GM08714 (cell line): ENCODE data around the gene SPOCK1.

Experiments used
- H3K4me3 ChIP-seq: fragments of 200-500 bp; sonication (Bioruptor generic); 2 replicates; pipeline ENCODE4 v1.5.1; 2014; ENCODE audit warnings: mild to moderate bottlenecking, low read length, inconsistent platforms
- ZNF274 ChIP-seq: IDR thresholded peaks from 2 replicates; pipeline ENCODE4 v1.6.1; 2012; ENCODE audit warnings: mild to moderate bottlenecking, low read depth, low read length

SPOCK1 gene

DNA sequence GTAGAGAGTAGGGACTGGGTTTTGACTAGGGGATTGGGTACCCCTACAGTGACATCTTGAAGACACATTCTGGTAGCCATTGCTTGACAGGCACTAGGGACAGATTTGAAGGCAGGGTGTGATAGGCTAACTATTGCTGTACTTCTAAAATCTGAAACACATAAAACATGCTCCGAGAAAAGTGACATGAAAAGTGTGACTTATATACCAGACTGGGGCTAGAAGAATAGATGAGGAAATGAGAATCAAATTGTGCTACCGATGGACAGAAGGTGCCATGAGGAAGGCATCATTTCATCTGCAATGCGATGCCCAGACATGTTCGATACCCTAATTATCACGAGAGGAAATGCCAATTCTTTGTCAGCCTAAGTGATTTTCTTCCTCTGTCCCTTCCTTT, 475.8 kb downstream of the SPOCK1 start:
- no peak overlapping the region for H3K4me3 ChIP-seq
- TF ChIP-seq ZNF274, result no peak

DNA sequence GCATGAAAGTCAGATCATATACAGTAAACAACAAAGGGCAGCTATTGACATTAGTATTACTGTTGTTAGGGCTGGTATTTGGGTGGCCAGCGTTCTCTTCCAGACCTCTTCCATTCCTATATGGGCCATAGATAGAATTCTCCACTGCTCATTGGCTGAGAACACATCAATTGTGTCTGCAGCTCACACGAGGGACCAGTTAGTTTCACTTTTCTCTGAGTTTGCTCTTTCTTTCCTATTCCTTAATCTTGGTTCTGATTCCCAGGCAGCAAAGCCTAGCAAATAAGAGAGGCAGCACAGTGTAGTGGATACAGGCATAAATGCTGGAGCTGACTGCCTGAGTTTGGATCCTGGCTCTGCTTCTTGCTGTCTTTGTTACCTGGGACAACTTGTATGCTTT, 476.4 kb downstream of the SPOCK1 start:
- H3K4me3 ChIP-seq, result no peak overlapping the region
- no peak for TF ChIP-seq ZNF274

DNA sequence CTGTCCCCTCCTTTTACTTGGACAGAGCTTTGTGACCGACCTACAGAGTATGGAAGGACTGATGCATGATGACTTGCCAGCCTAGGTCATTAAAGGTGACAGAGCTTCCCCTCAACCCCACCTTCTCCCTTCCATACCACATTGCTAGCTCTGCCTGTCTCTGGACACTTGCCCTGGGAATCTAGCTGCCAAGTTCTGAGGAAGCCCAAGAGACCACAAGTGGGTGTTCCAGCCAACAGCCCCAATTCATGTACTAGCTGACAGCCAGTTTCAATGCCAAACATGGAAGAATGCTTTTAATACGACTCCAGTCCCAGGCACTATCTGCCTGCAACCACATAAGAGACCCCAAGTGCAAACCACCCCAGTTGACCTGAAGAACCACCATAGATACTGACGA, 477.1 kb downstream of the SPOCK1 start:
- TF ChIP-seq ZNF274, result no peak
- H3K4me3 ChIP-seq, result no peak overlapping the region

DNA sequence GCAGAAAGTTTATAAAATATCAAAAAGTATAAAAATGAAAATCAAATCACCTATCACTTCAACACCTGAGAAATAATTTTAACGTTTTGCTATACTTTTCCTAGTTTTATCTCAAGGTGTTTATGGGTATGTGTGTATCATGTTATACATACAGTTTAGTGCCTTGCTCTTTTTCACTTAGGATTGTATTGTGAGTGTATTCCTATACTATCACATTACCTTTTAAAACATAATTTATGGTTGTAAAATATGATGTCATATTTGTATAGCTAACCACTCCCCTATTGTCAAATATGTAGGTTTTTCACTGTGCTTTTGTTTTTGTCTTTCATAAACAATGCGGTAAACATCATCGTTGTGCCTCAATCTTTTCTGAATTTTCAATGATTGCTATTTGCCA, 479.9 kb downstream of the SPOCK1 start:
- no peak overlapping the region for H3K4me3 ChIP-seq
- no peak for TF ChIP-seq ZNF274

DNA sequence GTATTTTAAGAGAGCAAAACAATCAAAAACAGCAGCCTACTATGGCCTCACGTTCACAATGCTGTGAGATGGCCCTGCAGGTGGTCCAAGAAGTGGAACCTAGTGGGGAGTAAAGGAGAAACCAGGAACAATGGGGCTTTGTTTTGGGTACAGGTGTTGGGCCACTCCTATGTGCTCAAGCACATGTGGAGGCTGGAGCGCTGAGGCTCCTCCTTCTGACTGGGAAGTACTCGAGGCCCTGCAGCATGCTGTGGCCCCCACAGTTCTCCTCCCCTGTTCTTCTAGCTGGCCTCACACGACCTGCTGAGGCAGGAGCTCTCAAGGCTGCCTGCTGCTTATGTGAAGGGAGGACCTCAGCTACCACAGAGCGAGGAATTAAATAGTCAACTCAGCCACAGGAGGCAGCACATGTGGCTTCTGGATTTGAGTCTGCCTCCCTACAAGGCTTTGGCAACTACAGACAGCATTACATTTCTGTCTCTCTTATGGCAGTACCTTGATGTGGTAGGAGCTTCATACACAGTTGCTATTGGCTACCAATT, 482.3 kb downstream of the SPOCK1 start:
- H3K4me3 ChIP-seq, result no peak overlapping the region
- no peak for TF ChIP-seq ZNF274

DNA sequence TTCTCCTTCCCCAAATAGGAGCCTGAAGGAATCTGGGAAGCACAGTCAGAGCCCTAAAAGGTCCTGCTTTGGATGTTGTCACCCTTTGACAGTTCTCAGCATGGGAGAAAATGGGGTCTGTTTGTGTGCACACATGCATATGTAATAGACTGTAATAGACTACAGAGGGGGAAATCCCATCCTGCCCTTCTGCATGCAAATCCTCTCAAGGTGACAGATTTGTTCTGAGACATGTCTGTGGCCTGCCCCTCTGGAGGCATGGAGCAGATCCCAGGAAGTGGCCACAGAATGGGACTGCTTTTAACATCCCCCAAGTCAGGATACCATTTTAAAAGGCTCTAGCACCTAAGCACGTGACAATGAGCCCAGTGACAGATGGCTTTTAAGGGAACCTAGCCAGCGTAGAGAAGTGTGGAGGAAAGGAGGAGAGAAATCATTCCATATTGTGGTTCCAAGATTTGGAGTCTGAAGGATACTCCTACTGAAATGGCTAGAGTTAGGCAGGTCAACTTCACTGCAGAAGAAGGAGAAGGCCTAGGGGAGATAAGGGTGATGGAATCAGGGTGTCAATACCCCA, 483.5 kb downstream of the SPOCK1 start:
- no peak for TF ChIP-seq ZNF274
- no peak overlapping the region for H3K4me3 ChIP-seq

DNA sequence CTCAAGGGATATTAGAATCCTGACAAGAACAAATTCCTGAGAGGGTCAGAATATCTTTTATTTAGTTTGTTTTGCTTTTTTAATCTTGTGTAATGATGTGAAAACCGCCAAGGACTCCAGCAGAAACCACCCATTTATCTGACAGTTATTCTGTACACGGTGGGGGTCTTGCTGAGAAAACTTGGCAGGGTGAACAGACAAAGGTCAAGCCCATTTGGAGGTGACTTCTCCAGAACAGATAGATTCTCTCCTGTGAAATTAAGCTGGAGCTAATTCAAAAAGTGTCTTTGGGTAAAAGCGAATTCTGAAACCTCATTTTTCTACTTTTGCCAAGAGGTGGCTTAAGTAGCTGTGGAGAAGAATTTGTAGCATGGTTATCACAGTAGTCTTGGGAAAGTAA, 484.4 kb downstream of the SPOCK1 start:
- no peak overlapping the region for H3K4me3 ChIP-seq
- TF ChIP-seq ZNF274, result no peak

DNA sequence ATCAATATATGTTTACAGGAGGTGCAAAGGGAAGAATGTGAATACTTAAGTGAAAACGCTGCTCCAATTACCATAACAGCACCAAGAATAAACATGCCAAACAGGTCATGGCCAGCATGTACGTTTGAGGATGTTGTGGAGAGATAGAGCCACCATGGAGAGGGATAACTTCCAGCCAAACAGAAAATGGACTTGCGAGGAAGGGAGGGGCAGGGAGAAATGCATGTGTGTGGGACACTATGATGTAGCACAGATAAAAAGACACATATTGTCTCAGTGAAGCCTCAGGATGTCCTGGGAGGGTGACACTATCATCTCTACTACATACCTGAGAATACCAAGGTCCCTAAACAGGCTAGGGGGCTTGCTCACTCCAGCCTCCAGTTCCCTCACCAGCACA, 488.9 kb downstream of the SPOCK1 start:
- TF ChIP-seq ZNF274, result no peak
- H3K4me3 ChIP-seq, result no peak overlapping the region

DNA sequence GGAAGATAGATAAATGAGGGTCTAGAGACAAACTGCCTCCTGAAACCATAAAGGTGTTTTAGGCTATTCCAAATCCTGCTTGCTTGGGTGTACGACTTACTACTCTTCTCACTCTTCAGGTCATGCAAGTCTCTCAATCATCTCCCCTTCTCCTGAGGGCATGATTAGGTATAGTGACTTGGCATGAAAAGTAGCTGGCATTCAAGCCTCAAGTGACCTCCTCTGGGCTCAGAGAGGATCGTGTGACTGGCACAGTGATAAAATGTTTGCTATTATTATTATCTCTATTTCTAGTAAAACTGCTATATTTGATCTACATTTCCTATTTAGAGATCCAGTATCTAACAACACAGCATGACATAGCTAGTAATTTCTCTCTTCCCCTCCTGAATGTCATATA, 494.8 kb downstream of the SPOCK1 start:
- no peak for TF ChIP-seq ZNF274
- no peak overlapping the region for H3K4me3 ChIP-seq

DNA sequence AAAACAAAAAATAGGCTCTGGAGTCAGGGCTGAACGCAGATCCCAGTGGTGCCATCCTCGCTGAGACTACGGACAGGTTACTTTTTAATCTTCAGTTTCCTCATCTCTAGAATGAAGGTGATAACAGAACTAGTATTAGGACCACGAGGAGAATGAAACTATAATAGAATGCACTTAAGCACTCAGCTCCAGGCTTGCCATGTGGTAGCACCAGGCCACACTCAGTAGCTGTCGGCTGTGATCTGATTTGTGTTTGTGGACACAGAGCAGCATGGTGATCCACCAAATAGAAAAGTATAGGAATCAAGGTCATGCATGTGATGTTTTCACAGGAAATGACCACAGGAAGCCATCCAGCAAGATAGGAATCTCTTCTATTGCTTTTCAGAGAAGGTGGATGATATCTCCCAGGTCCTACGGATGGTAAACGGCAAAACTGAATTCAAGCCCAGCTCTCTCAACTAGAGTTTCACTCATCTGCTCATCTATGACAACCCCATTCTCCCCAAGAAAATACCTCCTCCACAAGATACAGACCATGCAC, 498.0 kb downstream of the SPOCK1 start:
- H3K4me3 ChIP-seq, result no peak overlapping the region
- no peak for TF ChIP-seq ZNF274

DNA sequence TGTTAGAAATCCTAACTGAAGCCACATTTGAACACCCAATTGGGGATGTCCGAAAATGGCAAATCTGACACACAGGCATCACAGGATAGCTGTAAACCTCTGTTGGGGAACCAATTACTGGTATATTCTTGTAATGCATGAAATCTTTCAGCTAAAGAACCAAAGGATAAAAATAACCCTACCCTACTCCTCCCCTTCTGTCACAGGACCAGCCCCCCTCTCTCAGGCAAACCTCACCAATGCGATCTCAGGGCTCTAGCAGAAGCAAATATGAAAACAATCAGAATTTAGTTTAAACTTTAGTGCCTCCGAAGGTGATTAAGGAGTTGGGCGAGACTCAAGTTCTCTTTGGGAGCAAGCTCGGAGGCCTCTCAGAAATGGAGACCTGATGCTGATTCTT, 499.3 kb downstream of the SPOCK1 start:
- no peak overlapping the region for H3K4me3 ChIP-seq
- TF ChIP-seq ZNF274, result no peak

DNA sequence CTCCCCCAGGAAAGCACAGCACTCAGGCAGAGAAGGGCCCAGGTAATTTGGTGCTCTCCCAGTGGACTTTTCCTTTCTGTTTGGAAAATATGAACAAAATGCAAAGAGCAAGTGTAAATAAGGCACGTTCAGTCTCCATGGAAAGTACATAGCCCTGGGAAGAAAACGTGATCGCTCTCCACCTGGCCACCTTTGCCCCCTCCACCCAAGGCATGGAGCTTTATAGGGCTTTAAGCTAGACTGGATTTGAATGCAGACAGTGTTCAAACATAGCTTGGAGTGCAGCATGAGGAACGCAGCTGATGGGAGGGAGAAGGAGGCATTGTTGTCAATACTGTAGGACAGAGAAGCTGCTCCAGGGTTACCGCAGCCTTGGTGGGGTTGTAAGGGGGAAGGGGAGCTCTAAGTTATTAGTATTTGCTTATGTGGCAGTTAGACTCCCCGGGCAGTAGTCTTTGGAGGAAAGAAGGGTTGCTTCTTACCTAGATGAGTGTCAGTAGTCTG, 500.2 kb downstream of the SPOCK1 start:
- H3K4me3 ChIP-seq, result no peak overlapping the region
- no peak for TF ChIP-seq ZNF274

DNA sequence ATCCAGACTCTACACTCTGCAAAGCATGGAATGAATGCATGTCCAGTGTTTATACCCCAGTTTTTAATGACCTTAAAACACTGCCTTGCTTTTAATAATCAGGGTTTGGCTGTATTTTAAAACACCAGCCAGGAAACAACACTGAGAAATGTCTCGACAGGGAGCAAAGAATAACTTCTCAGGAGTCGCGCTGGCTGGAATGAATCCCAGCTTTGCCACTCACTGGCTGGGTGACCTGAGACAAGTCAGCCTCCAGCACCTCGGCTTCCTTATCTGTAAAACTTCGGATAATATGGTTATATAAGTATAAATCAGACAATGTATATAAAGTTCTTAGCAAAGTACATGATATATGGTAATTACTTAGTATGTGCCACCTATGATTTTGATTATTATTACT, 505.0 kb downstream of the SPOCK1 start:
- no peak for TF ChIP-seq ZNF274
- no peak overlapping the region for H3K4me3 ChIP-seq

DNA sequence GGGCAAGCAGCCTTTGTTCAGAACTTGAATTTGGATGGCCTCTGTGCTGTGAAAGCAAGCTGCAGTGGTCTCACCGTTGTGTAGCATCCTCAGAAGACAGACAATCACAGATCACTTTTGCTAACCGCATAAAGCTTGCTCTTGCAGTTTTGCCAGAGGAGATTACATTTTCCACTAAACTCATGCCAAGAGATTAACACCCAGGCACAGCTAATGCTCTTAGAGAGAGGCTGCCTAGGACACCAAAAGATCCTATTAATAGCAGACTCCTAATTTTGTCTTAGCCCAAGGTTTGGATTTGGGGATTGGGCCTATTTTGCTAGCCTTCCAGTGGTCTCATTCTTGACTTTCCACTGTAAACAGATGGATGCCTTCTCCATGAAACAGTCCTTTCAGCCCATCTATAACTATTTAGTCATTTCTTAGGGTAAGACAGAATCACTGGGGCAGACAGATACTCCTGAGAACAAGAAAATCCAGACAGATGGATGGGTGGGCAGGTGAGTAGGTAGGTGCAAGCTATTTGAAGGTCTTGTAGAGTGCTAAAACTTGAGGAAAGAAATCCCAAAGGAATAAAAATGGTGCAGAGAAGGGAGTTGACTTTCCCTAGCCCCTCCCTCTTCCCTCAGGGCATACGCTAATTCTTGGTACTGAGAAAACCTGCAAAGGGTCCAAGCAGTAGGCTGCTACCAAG, 506.2 kb downstream of the SPOCK1 start:
- no peak overlapping the region for H3K4me3 ChIP-seq
- no peak for TF ChIP-seq ZNF274

DNA sequence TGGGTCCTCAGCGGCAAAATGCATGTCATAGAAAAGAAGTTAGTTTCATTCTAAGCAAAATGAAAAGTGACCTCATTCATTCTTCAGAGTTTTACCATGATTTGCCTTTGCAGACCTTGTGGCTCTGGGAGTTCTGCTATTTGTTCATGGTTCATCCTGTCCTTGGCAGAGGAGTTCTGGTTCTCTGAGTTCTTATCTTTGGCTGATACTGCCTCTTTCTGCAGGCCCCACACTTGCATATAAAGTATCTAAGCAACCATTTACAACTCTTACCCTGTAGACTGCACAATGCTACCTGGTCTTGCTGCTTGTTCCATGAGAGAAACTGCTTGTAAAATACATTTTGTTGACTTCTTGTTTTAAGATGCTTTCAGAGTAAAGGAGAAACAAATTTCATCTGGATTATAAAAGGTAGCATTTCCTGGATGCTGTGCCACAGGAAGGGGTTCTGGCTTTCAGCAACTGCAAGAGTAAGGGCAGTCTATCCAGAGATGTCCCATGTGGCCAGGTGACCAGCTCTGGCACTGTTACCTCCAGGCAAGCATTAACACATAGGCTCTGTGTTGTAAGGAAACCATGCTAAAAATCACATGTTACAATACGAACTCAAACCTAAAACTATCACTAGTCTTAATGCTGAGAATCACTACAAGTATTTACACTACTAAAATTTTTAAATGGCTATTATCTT, 513.2 kb downstream of the SPOCK1 start:
- no peak overlapping the region for H3K4me3 ChIP-seq
- no peak for TF ChIP-seq ZNF274
